22Rv1 (cell line): ENCODE results near the gene MFAP4.

ENCODE experiments used
- H3K27ac ChIP-seq: fragments of 450-650 bp; 2 replicates; pipeline ENCODE4 v1.5.1; 2017
- CTCF ChIP-seq: fragments of 450-650 bp; IDR thresholded peaks from 2 replicates; pipeline ENCODE4 v1.5.1; 2017; ENCODE audit warnings: mild to moderate bottlenecking
- ZFX ChIP-seq: fragments of 450-650 bp; IDR thresholded peaks from 2 replicates; pipeline ENCODE4 v1.6.1; 2017; ENCODE audit warnings: antibody characterized with exemption, borderline replicate concordance

The MFAP4 gene

DNA sequence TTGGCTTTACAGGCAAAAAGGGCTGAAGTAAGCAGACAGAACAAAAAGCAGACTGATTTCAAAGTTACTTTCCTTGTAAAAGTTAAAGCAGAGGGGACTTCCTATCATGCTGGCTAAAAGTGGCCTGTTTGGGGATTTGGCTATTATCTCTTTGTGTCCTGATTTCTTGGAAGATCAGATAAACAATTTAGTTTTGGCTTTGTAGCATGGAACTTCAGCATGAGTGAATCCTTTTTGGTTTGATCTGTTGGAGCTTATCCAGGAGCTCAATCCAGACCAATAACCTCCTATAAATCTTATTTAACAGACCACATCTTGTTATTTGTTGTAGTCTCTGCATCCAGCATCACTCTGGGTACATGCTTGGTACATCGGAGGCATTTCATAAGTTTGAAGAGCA is 15.2 kb upstream of the MFAP4 start:
- no peak for TF ChIP-seq CTCF
- no peak for TF ChIP-seq ZFX
- H3K27ac ChIP-seq = no peak overlapping the region

DNA sequence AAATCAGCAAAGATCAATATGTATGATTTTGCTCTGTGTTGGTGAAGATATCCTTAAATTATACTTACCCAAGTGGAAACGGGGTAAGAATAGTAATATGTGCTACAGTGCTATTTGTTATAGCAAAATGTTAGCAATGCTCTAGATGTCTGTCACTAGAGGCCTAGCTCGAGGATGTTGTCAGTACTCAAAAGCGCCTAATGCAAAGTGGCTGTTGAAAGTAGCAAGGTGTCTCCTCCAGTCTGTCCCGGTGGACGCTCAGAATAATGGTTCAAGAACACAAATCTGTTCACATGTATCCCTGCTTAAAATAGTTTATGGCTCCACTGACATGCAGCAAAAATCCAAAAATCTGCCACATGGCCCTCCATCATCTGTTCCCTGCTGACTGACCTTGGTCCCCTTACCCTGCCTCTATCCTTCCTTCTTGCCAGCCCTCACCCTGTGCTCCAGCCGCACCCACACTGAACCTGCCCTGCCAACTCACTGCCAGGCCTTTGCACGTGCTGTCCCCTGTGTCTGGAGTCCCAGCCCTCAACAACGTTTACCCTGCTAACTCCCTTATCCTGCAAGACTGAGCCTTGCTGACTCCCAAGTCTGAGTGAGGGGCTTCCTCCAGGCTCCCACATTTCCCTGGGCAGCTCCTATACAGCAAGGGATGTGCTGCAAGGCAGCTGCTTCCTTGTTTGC is 14.5 kb upstream of the MFAP4 start:
- no peak overlapping the region for H3K27ac ChIP-seq
- TF ChIP-seq CTCF (no peak), ZFX (no peak)

- TF ChIP-seq ZFX = no peak
- no peak for TF ChIP-seq CTCF
- H3K27ac ChIP-seq = no peak overlapping the region
These were observed 12.9 kb upstream of the MFAP4 start for GRCh38 chr17:19399750-19400450.

DNA sequence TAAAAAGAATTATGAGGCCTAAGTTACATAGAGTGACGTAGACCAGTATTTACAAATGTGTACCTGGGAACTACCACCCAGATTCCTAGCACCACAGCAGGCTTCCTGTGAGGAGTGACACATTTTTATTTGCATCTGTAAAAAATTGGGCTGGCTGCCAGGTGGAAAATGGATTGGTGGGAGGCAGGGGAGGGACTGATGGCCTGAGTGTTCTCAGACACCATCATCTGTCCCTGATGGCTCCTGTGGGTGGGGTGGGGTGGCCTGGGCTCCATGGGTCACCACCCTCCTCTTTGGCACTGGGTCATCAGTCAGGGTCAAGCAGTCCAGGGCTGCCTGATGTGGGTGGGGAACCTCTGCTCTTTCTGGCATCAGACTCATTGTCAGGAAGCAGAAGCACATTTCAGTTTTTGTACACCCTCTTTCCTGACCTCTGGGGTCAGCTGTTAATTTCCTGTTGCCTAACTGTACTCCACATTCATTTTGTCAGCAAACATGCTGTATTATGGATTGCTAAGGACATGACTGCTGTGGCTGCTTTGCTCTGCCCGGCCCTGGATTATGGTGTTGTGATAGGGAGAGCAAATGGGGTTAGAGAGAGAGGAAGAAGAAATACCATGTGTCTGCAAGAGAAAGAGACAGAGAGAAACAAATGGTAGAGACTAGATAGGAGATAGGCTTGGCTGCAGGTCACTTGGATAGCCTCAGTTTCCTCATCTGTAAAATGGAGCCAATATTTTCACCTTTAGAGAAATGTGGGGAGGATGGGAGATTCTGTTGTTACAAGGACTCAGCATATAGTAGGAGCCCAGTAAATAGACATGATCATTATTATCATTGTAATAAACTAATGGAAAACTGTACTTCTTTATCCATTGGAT is 11.6 kb upstream of the MFAP4 start:
- no peak overlapping the region for H3K27ac ChIP-seq

DNA sequence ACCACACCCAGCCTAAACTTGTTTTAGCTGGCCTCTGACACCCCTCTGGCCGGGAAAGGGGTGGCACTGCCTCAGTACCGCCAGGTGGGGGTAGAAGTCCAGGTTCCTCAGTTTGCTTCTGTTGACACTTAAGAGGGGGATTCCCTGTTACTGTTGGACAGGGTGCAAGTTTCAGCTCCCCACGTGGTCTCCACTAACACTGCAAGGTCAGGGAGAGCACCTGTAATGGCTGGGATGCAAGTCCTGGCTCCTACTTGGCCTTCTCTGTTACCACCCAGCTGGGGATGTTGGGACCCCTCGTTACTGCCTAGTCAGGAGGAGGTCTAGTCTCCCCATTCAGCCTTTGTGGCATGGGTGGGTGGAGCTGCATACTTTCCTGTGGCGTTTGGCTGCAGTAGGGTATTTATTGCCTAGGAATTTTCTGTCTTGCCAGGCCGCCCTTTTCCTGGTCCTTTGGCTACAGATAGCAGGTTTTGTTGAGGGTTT is 10.6 kb upstream of the MFAP4 start:
- H3K27ac ChIP-seq = no peak overlapping the region
- no peak for TF ChIP-seq CTCF
- TF ChIP-seq ZFX = no peak

More for the DNA sequence above, 11.6 kb upstream of the MFAP4 start:
- TF ChIP-seq ZFX = no peak
- TF ChIP-seq CTCF = no peak

GRCh38 chr17:19392303-19392702 is 5.3 kb upstream of the MFAP4 start:
- TF ChIP-seq CTCF (no peak), ZFX (no peak)
- H3K27ac ChIP-seq = no peak overlapping the region
